H1 (cell line): Measurements from ENCODE around the gene FUT6. TPM values are rescaled to one million over a fixed set of nuclear protein-coding genes. Genes with fewer than 3 reads are reported as not detected.

Experiments used
- EGR1 ChIP-seq: IDR thresholded peaks from 2 replicates; pipeline ENCODE4 v1.6.1; 2011; ENCODE audit warnings: low read depth, low read length, borderline replicate concordance
- HDAC6 ChIP-seq: IDR thresholded peaks from one replicate; pipeline ENCODE4 v1.7.1; 2012; ENCODE audit warnings: low read depth, mild to moderate bottlenecking, inconsistent platforms, low read length, moderate library complexity
- KDM4A ChIP-seq: IDR thresholded peaks from one replicate; pipeline ENCODE4 v1.7.1; 2012; ENCODE audit warnings: low read depth, mild to moderate bottlenecking, moderate library complexity, low read length, inconsistent platforms; ENCODE audit not compliant: severe bottlenecking
- MAFK ChIP-seq: IDR thresholded peaks from 2 replicates; pipeline ENCODE4 v1.6.1; 2012; ENCODE audit warnings: low read depth, mild to moderate bottlenecking, improper control_type of control experiment, low read length
- NRF1 ChIP-seq: IDR thresholded peaks from 2 replicates; pipeline ENCODE4 v1.6.1; 2011; ENCODE audit warnings: mild to moderate bottlenecking, low read depth, low read length, improper control_type of control experiment
- RNF2 ChIP-seq: fragments of 200-900, 300-1000 bp; sonication (generic); IDR thresholded peaks from 2 replicates; pipeline ENCODE4 v1.7.1; 2016; ENCODE audit warnings: borderline replicate concordance, low read depth, mild to moderate bottlenecking, antibody characterized with exemption, low read length; ENCODE audit not compliant: poor library complexity, severe bottlenecking; ENCODE audit errors: missing control alignments
- RXRA ChIP-seq: IDR thresholded peaks from 2 replicates; pipeline ENCODE4 v1.6.1; 2011; ENCODE audit warnings: low read depth, mild to moderate bottlenecking, low read length, moderate library complexity; ENCODE audit not compliant: insufficient read depth
- polyA plus RNA-seq, 7 experiments: library from polyadenylated mRNA; depleted of rRNA in 3 of 7; stranded (reverse) in 5 of 7; unstranded in 2 of 7; fragments of >200 nt in 5 of 7; fragments of 200-250 nt in 2 of 7; gene quantifications; 1 replicate in 5 of 7; 2 replicates in 1 of 7; 4 replicates in 1 of 7; pipeline versions ENCODE4 v1.2.1 to v1.2.3, GENCODE V29; 2011 to 2013; ENCODE audit warnings: missing spikeins in 2 of 7, mixed read lengths in 2 of 7
- total RNA-seq: library from RNA; stranded (reverse); fragmentation: NEBNext Ultra II Directional; extraction: Animal tissue kit (Norgen Biotek cat#: 25700); gene quantifications from 2 replicates; pipeline ENCODE4 v1.2.1, GENCODE V29; 2021

The FUT6 gene
- total and polyA plus RNA-seq, 2 of the 8 experiments (the other 6 are each of a cell fraction or from before 2014, with no cell fraction given): not detected

DNA sequence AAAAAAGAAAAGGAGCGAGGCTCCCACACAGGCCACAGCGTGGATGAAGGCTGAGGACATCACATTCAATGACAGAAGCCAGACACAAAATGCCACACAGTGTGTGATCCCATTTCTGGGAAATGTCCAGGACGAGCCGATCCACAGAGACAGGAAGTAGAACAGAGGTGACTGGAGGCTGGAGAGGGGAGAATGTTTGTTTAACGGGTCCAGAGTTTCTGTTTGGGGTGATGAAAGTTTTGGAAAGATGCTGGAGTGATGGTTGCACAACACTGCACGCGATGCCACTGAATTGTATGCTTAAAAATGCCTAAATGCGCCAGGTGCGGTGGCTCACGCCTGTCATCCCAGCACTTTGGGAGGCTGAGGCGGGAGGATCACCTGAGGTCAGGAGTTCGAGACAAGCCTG is 31.5 kb upstream of the FUT6 start (continued):
- TF ChIP-seq HDAC6 (no peak), NRF1 (no peak), RXRA (no peak), RNF2 (no peak), MAFK (no peak), KDM4A (no peak), EGR1 (no peak)
- TF ChIP-seq, all 59 proteins: peak for 0
